Suprapubic skin (tissue), 4 donors: ENCODE results near the gene MYLK4.

Experiments
- CTCF ChIP-seq, 2 donors: fragments of 200-600 bp in 1 of 2; fragments of 450-650 bp in 1 of 2; sonication (generic) in 1 of 2; IDR thresholded peaks; one replicate each; pipeline ENCODE4 v1.5.1; 2016 to 2019; ENCODE audit warnings: antibody characterized with exemption in 2 of 2, mild to moderate bottlenecking in 1 of 2, moderate library complexity in 1 of 2
- EP300 ChIP-seq: sonication (generic); formaldehyde crosslinking; IDR thresholded peaks from one replicate; pipeline ENCODE4 v1.6.1; 2017; ENCODE audit warnings: antibody characterized with exemption
- POLR2A ChIP-seq, 2 donors: fragments of 450-650 bp; IDR thresholded peaks; one replicate each; pipeline ENCODE4 v1.6.1; 2017; ENCODE audit warnings: antibody characterized with exemption in 2 of 2, mild to moderate bottlenecking in 2 of 2, moderate library complexity in 2 of 2
- POLR2AphosphoS5 ChIP-seq, 3 donors: sonication (generic); formaldehyde crosslinking; IDR thresholded peaks; one replicate each; pipeline ENCODE4 v1.6.1; 2017; ENCODE audit warnings: antibody characterized with exemption in 3 of 3

GRCh38 chr6:2677080-2677593 is 73.6 kb downstream of the MYLK4 start:
- TF ChIP-seq CTCF (IDR thresholded peaks at IDR 0.05) (no peak), EP300 (no peak), POLR2A (IDR thresholded peaks at IDR 0.05) (no peak), POLR2AphosphoS5 (IDR thresholded peaks at IDR 0.05) (no peak)
